ENCODE data around the gene CGRRF1.

CGRRF1 gene

DNA sequence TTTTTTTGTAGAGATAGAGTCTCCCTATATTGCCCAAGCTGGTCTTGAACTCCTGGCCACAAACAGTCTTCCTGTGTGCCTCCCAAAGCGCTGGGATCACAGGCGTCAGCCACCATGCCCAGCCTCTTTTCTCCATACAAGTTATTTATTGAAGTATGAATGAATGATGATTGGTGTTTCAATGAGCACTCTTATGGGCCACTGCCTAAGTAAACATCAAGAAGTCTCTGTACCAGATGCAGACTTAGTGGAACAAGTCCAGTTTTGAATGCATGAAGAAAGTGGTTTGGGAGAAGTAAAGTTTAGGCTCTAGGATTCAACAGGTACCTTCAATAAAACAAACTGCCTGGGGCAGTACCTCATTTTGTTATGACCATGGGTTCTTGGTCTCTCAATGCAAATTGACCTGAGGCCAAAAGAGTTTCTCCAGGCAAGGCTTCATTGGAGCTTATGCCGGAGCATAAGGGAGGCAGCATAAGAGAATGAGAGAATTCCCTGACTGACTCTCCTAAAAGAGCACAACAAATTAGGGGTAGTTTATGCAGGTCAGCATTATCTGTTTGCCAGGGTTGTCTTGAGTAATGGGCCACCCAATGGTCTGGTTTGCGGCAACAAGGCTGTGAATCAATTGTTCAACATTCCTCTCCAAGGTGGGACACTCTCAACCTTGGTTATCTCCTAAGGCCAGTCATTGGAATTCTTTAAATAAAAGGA is 19.8 kb upstream of the CGRRF1 start:
- no peak for DNase-seq (ENCODE audit: low read depth)

DNA sequence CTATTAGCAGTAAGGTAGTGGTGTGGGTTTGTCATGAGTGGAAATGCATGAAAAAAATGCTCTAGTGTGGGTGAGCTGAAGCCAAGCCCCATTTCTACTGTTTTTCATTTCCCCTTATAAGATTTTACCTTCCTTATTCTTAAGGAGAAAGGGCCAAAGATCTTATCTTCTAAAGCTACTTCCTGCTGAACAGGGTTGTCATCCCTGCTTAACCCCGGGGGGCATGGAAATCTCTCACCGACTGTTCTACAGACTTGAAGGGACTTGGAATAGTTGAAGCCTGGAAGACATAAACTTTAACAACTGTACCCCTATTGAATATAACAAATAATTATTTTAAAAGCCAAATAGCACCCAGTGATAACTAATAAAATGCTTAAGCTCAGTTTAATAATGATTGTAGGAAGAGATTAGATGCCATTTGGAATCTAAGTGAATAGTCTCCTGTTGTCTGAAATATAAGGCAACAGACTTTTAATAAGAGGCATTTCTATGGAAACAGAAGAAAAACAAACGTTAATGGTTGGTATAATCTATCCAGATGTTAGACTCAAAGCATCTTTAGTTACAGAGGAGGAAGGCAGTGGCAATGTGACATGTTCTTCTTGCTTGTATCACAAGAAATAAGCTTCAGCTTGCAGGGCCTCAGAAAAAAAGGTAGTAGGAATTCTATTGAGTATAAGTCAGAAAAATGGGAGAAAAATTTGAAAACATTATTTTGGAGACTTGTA is 19.1 kb upstream of the CGRRF1 start:
- DNase-seq (ENCODE audit: low read depth), result no peak

GRCh38 chr14:54493293-54493692 is 16.4 kb upstream of the CGRRF1 start:
- DNase-seq (ENCODE audit: low read depth), result no peak

DNA sequence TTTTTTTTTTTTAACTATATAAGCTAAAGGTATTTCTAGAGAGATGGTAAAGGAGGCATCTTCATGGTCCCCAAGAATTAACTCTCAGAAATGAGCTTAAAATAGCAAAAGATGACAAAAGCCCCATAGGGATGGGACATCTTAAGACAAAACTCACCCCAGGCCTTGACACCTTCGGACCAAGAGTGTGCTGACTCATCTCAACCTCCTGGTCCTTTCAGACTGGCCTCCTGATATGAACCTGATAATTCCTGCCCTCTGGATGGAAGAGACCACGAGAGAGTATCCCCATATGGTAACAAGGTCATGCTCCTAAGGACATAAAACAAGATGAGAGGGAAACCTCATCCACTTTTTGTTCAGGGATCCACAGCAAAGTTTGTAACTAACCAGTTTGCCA is 12.5 kb upstream of the CGRRF1 start:
- no peak for DNase-seq (ENCODE audit: low read depth)

GRCh38 chr14:54498095-54498531 is 11.6 kb upstream of the CGRRF1 start:
- DNase-seq (ENCODE audit: low read depth), result no peak

GRCh38 chr14:54498579-54498978 is 11.1 kb upstream of the CGRRF1 start:
- no peak for DNase-seq (ENCODE audit: low read depth)

DNA sequence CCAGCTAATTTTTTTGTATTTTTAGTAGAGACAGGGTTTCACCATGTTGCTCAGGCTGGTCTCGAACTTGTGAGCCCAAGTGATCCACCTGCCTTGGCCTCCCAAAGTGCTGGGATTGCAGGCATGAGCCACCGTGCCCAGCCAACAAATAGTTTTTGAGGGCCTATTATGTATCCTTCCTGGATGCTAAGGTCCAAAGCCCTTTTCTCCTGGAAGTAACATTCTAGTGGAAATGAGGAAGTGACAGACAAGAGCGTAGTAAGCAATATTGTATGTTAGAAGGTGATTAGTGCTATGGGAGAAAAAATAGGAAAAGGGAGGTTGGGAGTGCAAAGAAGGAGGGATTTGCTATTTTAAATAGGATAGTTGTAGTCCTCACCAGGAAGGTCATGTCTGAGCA is 9.0 kb upstream of the CGRRF1 start:
- DNase-seq (ENCODE audit: low read depth), result no peak

DNA sequence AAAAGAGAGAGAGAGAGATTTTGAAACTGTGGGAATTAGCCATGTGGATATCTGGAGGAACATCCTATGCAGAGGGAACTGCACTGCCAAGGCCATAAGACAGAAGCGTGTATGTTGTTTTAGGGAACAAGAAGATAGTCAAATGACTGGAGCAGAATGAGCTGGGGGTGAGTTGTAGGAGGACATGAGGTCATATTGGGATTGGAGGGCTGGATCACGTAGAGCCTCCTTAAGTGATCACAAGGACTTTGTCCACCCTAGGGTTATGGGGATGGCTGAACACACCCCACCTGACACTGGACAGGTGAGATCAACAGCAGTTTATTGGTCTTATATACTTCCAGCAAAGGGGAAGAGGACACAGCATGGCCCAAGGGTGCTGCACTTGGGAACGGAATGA is 8.2 kb upstream of the CGRRF1 start:
- no peak for DNase-seq (ENCODE audit: low read depth)

DNA sequence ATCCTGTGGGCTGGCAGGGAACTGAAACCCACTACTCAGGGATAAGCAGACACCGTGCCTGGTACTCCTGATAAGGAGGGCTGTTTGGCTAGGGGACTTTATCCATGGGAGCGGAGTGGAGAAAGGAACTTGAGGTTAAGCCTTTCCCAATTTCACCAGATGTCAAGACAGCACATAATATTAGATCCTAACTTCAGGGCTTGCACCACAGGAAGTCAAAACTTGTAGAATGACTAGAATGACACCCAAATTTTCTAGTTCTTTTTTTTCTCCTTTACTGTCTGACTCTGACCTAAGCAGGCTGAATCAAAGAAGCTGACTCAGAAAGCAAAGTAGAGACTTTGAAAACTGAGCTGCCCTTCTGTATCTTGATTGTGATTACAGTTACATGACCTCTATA is 7.1 kb upstream of the CGRRF1 start:
- DNase-seq (ENCODE audit: low read depth), result peak; percentile 60

DNA sequence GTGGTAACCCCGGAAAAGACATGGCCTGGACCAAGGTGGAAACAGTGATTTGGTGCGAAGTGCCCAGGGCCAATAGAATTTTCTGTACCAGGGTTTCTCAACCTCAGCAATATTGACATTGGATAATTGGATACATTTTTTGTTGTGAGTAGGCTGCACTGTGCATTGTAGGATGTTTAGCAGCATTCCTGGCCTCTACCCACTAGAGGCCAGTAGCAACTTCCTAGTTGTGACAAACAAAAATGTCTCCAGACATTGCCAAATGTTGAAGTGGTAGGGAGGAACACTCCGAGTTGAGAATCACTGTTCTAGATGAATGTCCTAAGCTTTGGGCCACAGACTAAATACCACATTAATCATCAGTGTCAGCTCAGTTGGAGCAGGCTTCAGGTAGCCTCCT is 6.2 kb upstream of the CGRRF1 start:
- DNase-seq (ENCODE audit: low read depth), result peak; percentile 57

- DNase-seq (ENCODE audit: low read depth), result no peak
Measured at GRCh38 chr14:54512393-54512792, 2.7 kb downstream of the CGRRF1 start.

- no peak for DNase-seq (ENCODE audit: low read depth)
Measured at GRCh38 chr14:54515670-54516069, 6.0 kb downstream of the CGRRF1 start.

DNA sequence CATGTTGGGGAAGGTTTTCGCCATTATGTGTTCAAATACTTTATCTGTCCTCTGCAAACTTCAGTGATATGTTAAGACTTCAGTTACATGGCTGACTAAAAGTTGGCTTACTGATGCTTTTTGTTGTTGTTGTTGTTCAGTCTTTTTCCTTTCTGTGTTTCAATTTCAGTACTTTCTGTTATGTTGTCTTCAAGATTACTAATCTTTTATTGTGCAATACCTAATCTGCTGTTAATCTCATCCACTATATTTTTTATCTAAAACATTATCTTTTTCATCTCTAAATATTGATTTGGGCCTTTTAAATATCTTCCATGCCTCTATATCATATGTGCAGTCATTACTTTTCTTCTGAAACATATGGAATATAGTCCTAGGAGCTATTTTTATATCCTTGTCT is 7.0 kb downstream of the CGRRF1 start:
- no peak for DNase-seq (ENCODE audit: low read depth)

DNA sequence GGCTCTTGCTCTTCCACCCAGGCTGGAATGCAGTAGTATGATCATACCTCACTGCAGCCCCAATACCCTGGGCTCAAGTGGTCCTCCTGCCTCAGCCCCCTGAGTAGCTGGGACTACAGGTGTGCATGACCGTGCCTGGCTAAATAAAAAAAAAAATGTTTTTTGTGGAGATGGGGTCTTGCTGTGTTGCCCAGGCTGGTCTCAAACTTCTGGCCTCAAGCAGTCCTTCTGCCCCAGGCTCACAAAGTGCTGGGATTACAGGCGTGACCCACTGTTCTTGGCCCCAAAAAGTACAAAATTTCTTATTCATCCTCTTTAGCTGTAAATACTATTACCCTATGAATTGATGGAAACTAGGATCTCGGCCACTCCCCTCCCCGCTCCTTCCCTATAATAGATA is 14.7 kb downstream of the CGRRF1 start:
- DNase-seq (ENCODE audit: low read depth), result no peak

DNA sequence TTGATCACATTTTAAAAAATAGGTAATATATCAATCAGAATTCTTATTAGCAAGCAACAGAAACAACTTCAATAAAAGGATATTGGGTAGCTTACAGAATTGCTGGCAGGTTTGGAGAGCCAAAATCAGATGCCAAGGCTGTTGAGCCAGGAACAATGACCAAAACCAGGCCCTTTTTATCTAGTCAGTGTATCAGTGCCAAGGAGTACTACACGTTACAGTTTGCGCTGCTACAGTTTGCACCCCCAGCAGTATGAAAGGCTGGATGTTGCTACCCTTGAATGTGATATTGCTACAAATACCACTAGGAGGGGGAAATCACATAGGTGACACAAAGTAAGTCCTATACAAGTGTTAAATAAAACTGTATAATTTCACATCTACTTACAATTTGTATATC is 19.3 kb downstream of the CGRRF1 start:
- DNase-seq (ENCODE audit: low read depth), result no peak

DNA sequence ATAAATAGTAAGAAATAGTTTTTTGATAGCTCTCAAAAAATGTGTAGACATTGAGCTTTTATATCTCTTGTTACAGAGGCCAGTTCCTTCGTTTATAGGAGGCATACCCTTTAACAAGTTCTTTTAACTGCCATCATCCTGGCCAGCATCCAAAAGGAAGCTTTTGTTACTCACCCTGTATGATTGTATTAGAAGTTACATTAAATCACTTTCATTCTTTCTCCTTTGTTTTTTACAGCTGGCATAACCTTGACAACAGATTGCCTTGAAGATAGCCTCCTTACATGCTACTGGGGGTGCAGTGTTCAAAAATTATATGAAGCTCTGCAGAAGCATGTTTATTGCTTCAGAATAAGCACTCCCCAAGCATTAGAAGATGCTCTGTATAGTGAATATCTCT is 20.1 kb downstream of the CGRRF1 start:
- peak; percentile 37 for DNase-seq (ENCODE audit: low read depth)

- no peak for DNase-seq (ENCODE audit: low read depth)
Measured at GRCh38 chr14:54532111-54533012, 22.7 kb downstream of the CGRRF1 start.

GRCh38 chr14:54533100-54533499 is 23.4 kb downstream of the CGRRF1 start:
- no peak for DNase-seq (ENCODE audit: low read depth)

DNA sequence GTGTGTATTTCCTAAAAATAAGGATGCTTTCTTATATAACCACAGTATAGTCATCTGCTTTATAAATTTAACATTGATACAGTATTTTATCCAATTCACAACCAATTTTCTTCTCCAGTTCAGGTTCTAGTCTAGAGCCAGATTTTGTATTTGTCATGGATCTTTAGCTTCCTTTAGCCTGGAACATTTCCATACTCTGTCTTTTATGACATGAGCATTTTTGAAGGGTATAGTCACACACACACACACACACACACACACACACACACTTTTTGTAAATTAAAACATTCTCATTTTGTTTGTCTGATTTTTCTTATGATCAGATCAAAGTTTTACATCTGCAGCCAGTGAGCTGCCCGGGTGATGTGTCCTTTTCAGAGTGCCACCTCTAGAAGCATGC is 25.4 kb downstream of the CGRRF1 start:
- DNase-seq (ENCODE audit: low read depth), result no peak

DNA sequence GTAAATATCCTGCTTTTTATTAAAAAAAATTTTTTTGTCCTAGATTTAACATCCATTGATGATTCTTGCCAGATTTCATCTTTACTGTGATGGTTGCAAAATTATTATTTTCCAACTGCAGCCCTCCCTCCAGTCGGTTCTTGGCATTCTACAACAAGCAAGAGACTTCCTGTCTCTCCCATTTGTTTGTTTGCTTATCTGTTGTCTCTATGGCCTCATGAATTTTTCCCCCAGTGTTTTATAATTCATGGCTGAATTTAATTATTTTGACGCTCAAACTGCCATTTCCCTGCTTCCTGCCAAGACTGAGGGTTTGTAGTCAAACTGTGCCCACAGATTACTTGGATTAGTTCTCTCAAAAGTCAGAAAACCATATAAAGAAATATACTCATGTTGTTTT is 25.9 kb downstream of the CGRRF1 start:
- DNase-seq (ENCODE audit: low read depth), result no peak

- no peak for DNase-seq (ENCODE audit: low read depth)
Measured at GRCh38 chr14:54537651-54538050, 27.9 kb downstream of the CGRRF1 start.

- no peak for DNase-seq (ENCODE audit: low read depth)
Measured at GRCh38 chr14:54538055-54538454, 28.3 kb downstream of the CGRRF1 start.

GRCh38 chr14:54547583-54547982 is 37.9 kb downstream of the CGRRF1 start:
- no peak for DNase-seq (ENCODE audit: low read depth)

Data from amniotic epithelial cell (primary cell).